Heart right ventricle (tissue), 16 donors: Measurements from ENCODE around the gene ROR2. TPM values are rescaled to one million over a fixed set of nuclear protein-coding genes. Genes with fewer than 3 reads are reported as not detected.

Experiments
- ATAC-seq, 8 donors: fragments of 200-7000 bp; cut with Tn5 transposase; one replicate each; pipeline ENCODE4 v1.9.1; 2020; ENCODE audit warnings: mild to moderate bottlenecking in 8 of 8, moderate library complexity in 8 of 8, moderate number of reproducible peaks in 1 of 8
- DNase-seq, 2 donors: peaks; one replicate each; pipeline ENCODE4 v3.0.0-alpha.2; 2020
- H3K27ac ChIP-seq, 10 donors: fragments of 200-600 bp; sonication (generic) in 2 of 10; one replicate each; pipeline versions ENCODE4 v1.5.0 to v1.8.0; 2020 to 2022; ENCODE audit warnings: mild to moderate bottlenecking in 3 of 10
- H3K27me3 ChIP-seq, 7 donors: fragments of 200-600 bp; one replicate each; pipeline ENCODE4 v1.8.0; 2021 to 2022; ENCODE audit warnings: mild to moderate bottlenecking in 2 of 7
- H3K36me3 ChIP-seq, 9 donors: fragments of 200-600 bp; sonication (generic) in 1 of 9; one replicate each; pipeline versions ENCODE4 v1.5.0 to v1.8.0; 2020 to 2022; ENCODE audit warnings: mild to moderate bottlenecking in 2 of 9
- H3K4me1 ChIP-seq, 9 donors: fragments of 200-600 bp; sonication (generic) in 1 of 9; one replicate each; pipeline versions ENCODE4 v1.5.0 to v1.8.0; 2020 to 2022; ENCODE audit warnings: mild to moderate bottlenecking in 4 of 9
- H3K4me3 ChIP-seq, 10 donors: fragments of 200-600 bp; sonication (generic) in 2 of 10; one replicate each; pipeline versions ENCODE4 v1.5.0 to v1.8.0; 2020 to 2022; ENCODE audit warnings: mild to moderate bottlenecking in 7 of 10, moderate library complexity in 2 of 10
- H3K9me3 ChIP-seq, 11 donors: fragments of 200-600 bp in 10 of 11; sonication (generic) in 2 of 11; one replicate each; pipeline versions ENCODE4 v1.5.0 to v1.8.0; 2013 to 2022; ENCODE audit warnings: mild to moderate bottlenecking in 2 of 11, control low read depth in 1 of 11, moderate library complexity in 1 of 11
- CTCF ChIP-seq, 9 donors: fragments of 200-600 bp; sonication (generic) in 2 of 9; IDR thresholded peaks; one replicate each; pipeline versions ENCODE4 v1.5.0 to v1.8.0; 2021 to 2022; ENCODE audit warnings: antibody characterized with exemption in 9 of 9, mild to moderate bottlenecking in 5 of 9, moderate library complexity in 1 of 9
- WGBS, 2 donors: extraction: QIAGEN DNeasy Blood & Tissue Kit; methylation state at CpG; one replicate each; pipeline ENCODE4 v1.1.7; 2013; ENCODE audit warnings: inconsistent platforms in 1 of 2; 5-methylcytosine and 5-hydroxymethylcytosine counted together
- intact Hi-C, 10 donors: fragments of 100-400 bp; cut with DNase I; formaldehyde crosslinking; loops; one replicate each; pipeline versions ENCODE4 v1.11.1 to v1.14.2; 2022
- polyA plus RNA-seq, 2 donors: library from polyadenylated mRNA; stranded (reverse); fragments of 200-250 nt; gene quantifications; one replicate each; pipeline ENCODE4 v1.2.3, GENCODE V29; 2013
- total RNA-seq, 10 donors: library from RNA; stranded (reverse); fragmentation: NEBNext Ultra II Directional in 3 of 10; extraction: Animal tissue kit (Norgen Biotek cat#: 25700) in 3 of 10; gene quantifications; one replicate each; pipeline versions ENCODE4 v1.2.1 to v1.2.4, GENCODE V29; 2021 to 2023
- donor health status: Arrhythmogenic right ventricular cardiomyopathy.
- donor health status: ischemic (EF 13 %, LVEDD 7.1; RV severe dilation, severe dysfunction).
- donor health status: healthy with polysubstance abuse.
- donor health status: DM: no; HTN: yes; CAD: no.
- donor health status: DM: no; HTN: no; CAD: no.
- donor health status: ischemic (EF 25% LVEDD 6.9; RV normal size, moderate dysfunction).
- donor health status: ischemic (EF 25% LVEDD 5.7; RV mildly dilated, moderate dysfunction).
- donor health status: healthy.
- donor health status: DM: yes; HTN: yes; CAD: no.
- donor health status: Ischemic cardiomyopathy.
- donor health status: ischemic (EF 35%, LVEDD 5.7; RV mildly dilated, moderate dysfunction).
- donor health status: nonischemic (EF 11% LVEDD 7.7; RV severe dilation, severe dysfunction).
- donor health status: DM: yes; HTN: yes; CAD: no.
- donor health status: PGD.
- donor health status: ischemic (EF 29% LVEDD 5.4; RV normal size, mild dysfunction).
- donor health status: nonischemic (EF 23%, LVEDD 6.1; RV moderate dilation, normal function).

The ROR2 gene
- total and polyA plus RNA-seq, 12 donors = 0.11 to 1.4 (median 0.47) TPM

- no peak overlapping the region for H3K4me3 ChIP-seq
- DNase-seq (no peak), ATAC-seq (no peak)
- WGBS, 2 donors = 49 to 53% methylated on average over 3 of the region's 3 CpGs
- peaks cover 0 to 14% (median 0%) of the 10 kb centered on the region in 7 donors for H3K27me3 ChIP-seq
- no peaks in the 10 kb centered on the region for H3K36me3 ChIP-seq
- H3K27ac ChIP-seq = no peak overlapping the region
- intact Hi-C loops = no loop called here
- H3K9me3 ChIP-seq = no peaks in the 10 kb centered on the region
- peaks cover 0 to 13% (median 0%) of the 10 kb centered on the region in 9 donors for H3K4me1 ChIP-seq
- TF ChIP-seq CTCF (IDR thresholded peaks at IDR 0.05) = no peak
Measured at GRCh38 chr9:91834740-91835139, 115.3 kb downstream of the ROR2 start.

- no peak for ATAC-seq
- peaks cover 0 to 14% (median 0%) of the 10 kb centered on the region in 7 donors for H3K27me3 ChIP-seq
- H3K36me3 ChIP-seq = no peaks in the 10 kb centered on the region
- peaks cover 0 to 12% (median 0%) of the 10 kb centered on the region in 9 donors for H3K4me1 ChIP-seq
- H3K4me3 ChIP-seq = no peak overlapping the region
- no peaks in the 10 kb centered on the region for H3K9me3 ChIP-seq
- no peak for DNase-seq
- TF ChIP-seq CTCF (IDR thresholded peaks at IDR 0.05) = no peak
- no peak overlapping the region for H3K27ac ChIP-seq
- 66 to 75% methylated on average over 7 of the region's 7 CpGs for WGBS, 2 donors
- intact Hi-C loops = no loop called here
Measured at GRCh38 chr9:91833878-91834255, 116.2 kb downstream of the ROR2 start.

GRCh38 chr9:91833096-91833877 lies 116.7 kb downstream of the ROR2 start:
- ATAC-seq (no peak), DNase-seq (no peak)
- H3K27me3 ChIP-seq = peaks cover 0 to 14% (median 0%) of the 10 kb centered on the region in 7 donors
- H3K27ac ChIP-seq = no peak overlapping the region
- TF ChIP-seq CTCF (IDR thresholded peaks at IDR 0.05) = no peak
- no peaks in the 10 kb centered on the region for H3K36me3 ChIP-seq
- no peak overlapping the region for H3K4me3 ChIP-seq
- intact Hi-C loops = no loop called here
- peaks cover 0 to 6% (median 0%) of the 10 kb centered on the region in 9 donors for H3K4me1 ChIP-seq
- no peaks in the 10 kb centered on the region for H3K9me3 ChIP-seq
- 89 to 90% methylated on average over 25 of the region's 25 CpGs for WGBS, 2 donors

- TF ChIP-seq CTCF (IDR thresholded peaks at IDR 0.05) = no peak
- DNase-seq (no peak), ATAC-seq (no peak)
- no peaks in the 10 kb centered on the region for H3K36me3 ChIP-seq
- intact Hi-C loops = no loop called here
- no peak overlapping the region for H3K4me3 ChIP-seq
- peaks cover 0 to 14% (median 0%) of the 10 kb centered on the region in 7 donors for H3K27me3 ChIP-seq
- no peak overlapping the region for H3K27ac ChIP-seq
- H3K4me1 ChIP-seq = no peaks in the 10 kb centered on the region
- 92% methylated on average over 7 of the region's 7 CpGs for WGBS, 2 donors
- no peaks in the 10 kb centered on the region for H3K9me3 ChIP-seq
Measured at GRCh38 chr9:91832322-91832721, 117.7 kb downstream of the ROR2 start.
